Measurements from ENCODE around the gene SERPINA1.
A peak's percentile ranks its signal among the peaks of the same experiment; 100 is the strongest.

SERPINA1 gene

DNA sequence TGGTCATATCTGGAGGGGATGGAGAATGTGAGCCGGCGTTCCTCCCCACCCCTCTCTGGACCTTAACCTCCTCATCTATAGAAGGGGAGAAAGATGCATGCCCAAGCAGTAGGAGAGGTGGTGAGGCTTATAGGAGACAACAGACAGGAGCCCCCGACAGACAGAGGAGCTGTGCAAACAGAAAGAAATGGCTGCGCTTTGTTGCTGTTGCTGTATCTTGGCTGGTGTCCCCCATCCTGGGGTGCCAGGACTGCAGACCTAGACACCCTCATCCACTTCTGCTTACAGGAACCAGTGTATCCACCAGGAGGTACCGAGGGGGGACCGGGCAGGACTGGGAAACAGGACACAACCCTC lies 397 bp downstream of the SERPINA1 start:
- Histone ChIP-seq H3K27me3 (ENCODE audit: insufficient read depth, poor library complexity, severe bottlenecking) (no peaks in the 10 kb centered on the region), H3K4me3 (ENCODE audit: severe bottlenecking) (no peak overlapping the region), H3K36me3 (ENCODE audit: low read depth) (no peaks in the 10 kb centered on the region), H3K4me1 (ENCODE audit: insufficient read depth, poor library complexity, severe bottlenecking) (peaks cover 34% of the 10 kb centered on the region), H3K9me3 (ENCODE audit: severe bottlenecking) (no peaks in the 10 kb centered on the region), H3K27ac (ENCODE audit: poor library complexity, severe bottlenecking) (peak overlapping the region; percentile 71)
- ATAC-seq (ENCODE audit: low read depth) (no peak), DNase-seq (ENCODE audit: low spot score) (no peak)
- TF ChIP-seq, protein P1, sequence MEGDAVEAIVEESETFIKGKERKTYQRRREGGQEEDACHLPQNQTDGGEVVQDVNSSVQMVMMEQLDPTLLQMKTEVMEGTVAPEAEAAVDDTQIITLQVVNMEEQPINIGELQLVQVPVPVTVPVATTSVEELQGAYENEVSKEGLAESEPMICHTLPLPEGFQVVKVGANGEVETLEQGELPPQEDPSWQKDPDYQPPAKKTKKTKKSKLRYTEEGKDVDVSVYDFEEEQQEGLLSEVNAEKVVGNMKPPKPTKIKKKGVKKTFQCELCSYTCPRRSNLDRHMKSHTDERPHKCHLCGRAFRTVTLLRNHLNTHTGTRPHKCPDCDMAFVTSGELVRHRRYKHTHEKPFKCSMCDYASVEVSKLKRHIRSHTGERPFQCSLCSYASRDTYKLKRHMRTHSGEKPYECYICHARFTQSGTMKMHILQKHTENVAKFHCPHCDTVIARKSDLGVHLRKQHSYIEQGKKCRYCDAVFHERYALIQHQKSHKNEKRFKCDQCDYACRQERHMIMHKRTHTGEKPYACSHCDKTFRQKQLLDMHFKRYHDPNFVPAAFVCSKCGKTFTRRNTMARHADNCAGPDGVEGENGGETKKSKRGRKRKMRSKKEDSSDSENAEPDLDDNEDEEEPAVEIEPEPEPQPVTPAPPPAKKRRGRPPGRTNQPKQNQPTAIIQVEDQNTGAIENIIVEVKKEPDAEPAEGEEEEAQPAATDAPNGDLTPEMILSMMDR (IDR thresholded peaks at IDR 0.05; ENCODE audit: poor library complexity, severe bottlenecking), result no peak

DNA sequence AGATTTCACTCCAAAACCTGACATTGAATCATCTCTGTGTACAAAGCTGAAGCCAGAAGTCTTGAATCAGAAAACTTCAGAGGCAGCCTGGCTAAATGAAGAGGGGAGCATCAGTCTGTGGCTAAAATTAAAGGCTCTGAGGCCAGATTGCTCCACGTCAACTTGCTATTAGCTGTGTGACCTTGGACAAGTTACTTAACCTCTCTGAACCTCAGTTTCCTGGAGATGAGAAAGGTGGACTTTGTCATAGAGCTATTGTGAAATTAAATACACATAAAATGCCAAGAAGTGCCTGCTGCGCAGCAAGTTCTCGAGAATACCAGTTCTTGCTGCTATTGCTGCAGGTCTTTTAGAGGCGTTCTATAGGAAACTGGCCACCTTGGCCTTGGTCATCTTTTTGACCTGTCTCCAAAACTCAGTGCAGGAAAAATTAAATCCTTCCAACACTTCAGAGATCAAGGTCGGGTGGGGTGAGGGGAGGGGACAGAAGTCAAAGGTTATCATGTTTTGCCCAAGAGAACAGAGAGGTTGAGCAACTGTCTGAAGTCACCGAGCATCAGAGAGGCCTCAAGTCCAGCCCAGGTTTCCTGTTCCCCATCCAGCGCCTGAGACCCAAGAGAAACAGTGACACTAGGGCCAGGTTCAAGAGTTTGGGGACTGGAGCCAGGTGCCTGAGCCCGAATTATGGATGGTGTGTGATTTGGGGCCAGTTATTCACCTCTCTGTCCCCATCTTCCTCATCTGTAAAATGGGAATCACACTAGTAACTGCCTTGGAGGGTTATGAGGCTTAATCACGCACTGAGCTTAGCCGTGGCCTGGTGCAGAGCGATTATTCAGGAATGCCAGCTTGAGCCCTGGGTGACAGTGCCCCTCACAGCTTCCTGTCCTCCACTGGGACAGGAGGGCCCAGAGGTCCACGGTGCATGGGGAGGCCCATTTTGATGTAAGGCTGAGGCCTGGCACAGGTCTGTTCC lies 1.1 kb downstream of the SERPINA1 start:
- DNase-seq (ENCODE audit: low spot score), result no peak
- H3K4me3 ChIP-seq (ENCODE audit: severe bottlenecking), result no peak overlapping the region
- ATAC-seq (ENCODE audit: low read depth), result no peak
- peaks cover 29% of the 10 kb centered on the region for H3K4me1 ChIP-seq (ENCODE audit: insufficient read depth, poor library complexity, severe bottlenecking)
- H3K36me3 ChIP-seq (ENCODE audit: low read depth), result no peaks in the 10 kb centered on the region
- H3K9me3 ChIP-seq (ENCODE audit: severe bottlenecking), result no peaks in the 10 kb centered on the region
- no peaks in the 10 kb centered on the region for H3K27me3 ChIP-seq (ENCODE audit: insufficient read depth, poor library complexity, severe bottlenecking)
- TF ChIP-seq, protein P1 (IDR thresholded peaks at IDR 0.05; ENCODE audit: poor library complexity, severe bottlenecking), result no peak
- H3K27ac ChIP-seq (ENCODE audit: poor library complexity, severe bottlenecking), result peak overlapping the region; percentile 71

DNA sequence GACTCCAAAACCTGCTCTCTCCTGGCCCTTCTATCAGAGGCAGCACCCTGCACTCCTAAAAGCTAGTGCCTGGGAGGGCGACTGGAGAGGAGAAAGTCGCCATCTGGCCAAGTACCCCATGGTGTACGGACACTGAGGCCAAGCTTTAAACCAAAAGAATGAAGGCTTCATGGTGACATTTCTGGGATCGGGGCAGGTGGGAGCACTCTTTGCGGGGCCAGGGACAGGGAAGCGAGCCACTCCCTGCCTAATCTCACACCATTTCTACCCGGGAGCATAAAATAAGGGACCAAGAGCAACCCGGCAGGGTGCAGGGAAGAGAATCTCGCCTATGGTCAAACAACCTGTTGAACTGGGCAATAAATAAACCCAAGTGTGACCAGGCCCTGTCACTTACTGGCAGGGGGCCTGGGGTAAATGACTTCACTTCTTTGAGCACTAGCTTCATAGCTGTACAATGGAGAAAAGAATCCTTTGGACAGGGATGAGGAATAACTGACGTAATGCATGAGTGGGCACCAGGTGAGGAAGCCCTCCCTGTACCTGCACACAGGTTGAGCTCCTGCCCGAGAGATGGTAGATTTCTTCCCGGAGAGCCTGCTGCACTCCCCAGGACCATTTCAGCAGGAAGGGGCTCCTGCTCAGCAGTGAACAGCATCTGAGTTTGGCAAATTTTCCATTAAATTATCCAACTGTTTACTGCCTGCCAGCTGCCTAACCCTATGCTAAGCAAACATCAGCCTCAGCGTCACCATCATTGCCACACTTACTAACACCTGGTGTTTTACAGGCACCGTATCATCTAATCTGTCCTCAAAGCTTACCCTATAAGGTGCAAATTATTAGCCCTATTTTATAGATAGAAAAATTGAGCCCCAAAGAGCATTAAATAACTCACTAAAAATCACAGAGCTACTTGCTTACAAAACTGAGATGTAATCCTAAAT lies 2.0 kb downstream of the SERPINA1 start:
- Histone ChIP-seq H3K27me3 (ENCODE audit: insufficient read depth, poor library complexity, severe bottlenecking) (no peaks in the 10 kb centered on the region), H3K4me1 (ENCODE audit: insufficient read depth, poor library complexity, severe bottlenecking) (peaks cover 24% of the 10 kb centered on the region), H3K4me3 (ENCODE audit: severe bottlenecking) (no peak overlapping the region), H3K27ac (ENCODE audit: poor library complexity, severe bottlenecking) (no peak overlapping the region), H3K9me3 (ENCODE audit: severe bottlenecking) (no peaks in the 10 kb centered on the region), H3K36me3 (ENCODE audit: low read depth) (no peaks in the 10 kb centered on the region)
- DNase-seq (ENCODE audit: low spot score), result no peak
- TF ChIP-seq, protein P1 (IDR thresholded peaks at IDR 0.05; ENCODE audit: poor library complexity, severe bottlenecking), result no peak
- ATAC-seq (ENCODE audit: low read depth), result no peak

DNA sequence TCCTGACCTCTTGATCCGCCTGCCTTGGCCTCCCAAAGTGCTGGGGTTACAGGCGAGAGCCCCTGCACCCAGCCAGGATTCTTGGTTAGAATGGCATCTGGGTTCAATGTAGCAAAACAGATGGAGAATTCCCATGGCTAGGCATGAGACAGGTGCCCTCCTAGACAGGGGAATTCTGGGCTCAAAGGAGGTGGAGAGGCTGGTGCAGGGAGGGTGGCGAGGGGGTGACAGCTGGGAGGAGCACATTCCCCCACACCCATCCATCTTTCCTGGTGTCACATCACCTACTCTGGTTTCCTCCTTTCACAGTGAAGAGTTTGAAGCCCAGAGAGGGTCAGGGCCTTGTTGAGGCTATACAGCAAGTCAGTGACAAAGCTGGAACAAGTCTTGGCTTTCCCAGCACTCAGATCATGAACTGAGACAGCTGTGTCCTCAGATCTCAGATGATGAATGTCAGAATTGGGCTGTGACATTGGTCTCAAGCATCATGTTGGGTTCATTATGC lies 2.8 kb downstream of the SERPINA1 start:
- H3K4me1 ChIP-seq (ENCODE audit: insufficient read depth, poor library complexity, severe bottlenecking), result peaks cover 19% of the 10 kb centered on the region
- no peak for DNase-seq (ENCODE audit: low spot score)
- H3K36me3 ChIP-seq (ENCODE audit: low read depth), result no peaks in the 10 kb centered on the region
- no peaks in the 10 kb centered on the region for H3K27me3 ChIP-seq (ENCODE audit: insufficient read depth, poor library complexity, severe bottlenecking)
- TF ChIP-seq, protein P1 (IDR thresholded peaks at IDR 0.05; ENCODE audit: poor library complexity, severe bottlenecking), result no peak
- no peak overlapping the region for H3K4me3 ChIP-seq (ENCODE audit: severe bottlenecking)
- H3K27ac ChIP-seq (ENCODE audit: poor library complexity, severe bottlenecking), result no peak overlapping the region
- no peak for ATAC-seq (ENCODE audit: low read depth)
- no peaks in the 10 kb centered on the region for H3K9me3 ChIP-seq (ENCODE audit: severe bottlenecking)

Data from RWPE2 (cell line).